HG03432 (cell line): ENCODE results near the gene CDC6.

ENCODE experiments used
- ATAC-seq: cut with Tn5 transposase; IDR thresholded peaks from one replicate; pipeline ENCODE4 v1.9.1; 2021; ENCODE audit warnings: mild to moderate bottlenecking, moderate library complexity; ENCODE audit not compliant: unreplicated experiment

CDC6 gene

DNA sequence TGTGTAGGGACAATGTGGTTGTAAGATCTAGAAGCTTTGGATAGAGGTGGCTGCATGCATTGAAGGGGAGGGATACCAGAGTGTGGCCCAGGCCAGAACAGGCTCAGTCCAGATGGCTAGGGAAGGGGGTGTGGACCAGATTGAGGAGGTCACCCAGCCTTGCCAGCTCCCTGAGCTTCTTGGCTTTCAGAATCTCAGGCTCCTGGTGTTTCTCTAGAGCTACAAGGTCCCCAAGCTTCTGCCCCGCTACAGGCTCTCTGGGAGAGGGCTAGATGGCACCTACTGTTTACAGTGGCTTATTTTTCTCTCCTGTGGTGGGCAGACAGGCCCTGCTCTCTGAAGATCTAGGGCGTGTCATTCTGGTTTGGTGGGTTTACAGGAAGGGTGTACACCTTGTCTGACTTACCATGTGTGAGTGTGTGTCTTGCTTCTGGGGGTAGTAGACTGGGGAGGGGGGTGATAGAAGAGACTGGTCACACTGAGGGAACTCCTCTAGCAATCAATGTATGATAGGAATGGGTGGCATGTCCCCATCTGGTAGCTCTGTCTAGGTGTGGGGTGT, 22.4 kb downstream of the CDC6 start:
- no peak for ATAC-seq

DNA sequence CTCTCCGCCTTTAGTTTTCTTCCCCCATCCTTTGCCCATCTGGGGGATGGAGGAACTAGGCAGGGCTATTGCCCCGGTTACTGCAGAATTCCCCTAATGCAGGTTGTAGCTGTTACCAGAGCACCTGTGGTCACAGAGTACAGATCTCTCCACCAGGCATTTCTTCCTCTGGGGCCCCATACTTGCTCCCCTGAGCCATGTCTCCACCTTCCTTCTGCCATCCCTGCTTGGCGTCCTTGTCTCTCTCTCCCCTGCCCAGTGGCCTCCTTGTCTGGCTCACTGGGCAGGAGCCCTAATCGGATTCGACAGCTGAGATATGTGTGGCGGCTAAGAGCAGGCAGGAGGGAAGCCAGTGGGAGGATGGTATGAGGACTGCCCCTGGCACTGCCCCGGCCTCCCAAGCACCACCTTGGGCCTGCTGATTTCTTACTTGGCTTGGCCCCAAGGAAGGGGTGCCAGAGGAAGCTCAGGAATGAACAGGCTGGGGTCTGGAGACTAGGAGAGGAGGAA, 23.3 kb downstream of the CDC6 start:
- no peak for ATAC-seq

DNA sequence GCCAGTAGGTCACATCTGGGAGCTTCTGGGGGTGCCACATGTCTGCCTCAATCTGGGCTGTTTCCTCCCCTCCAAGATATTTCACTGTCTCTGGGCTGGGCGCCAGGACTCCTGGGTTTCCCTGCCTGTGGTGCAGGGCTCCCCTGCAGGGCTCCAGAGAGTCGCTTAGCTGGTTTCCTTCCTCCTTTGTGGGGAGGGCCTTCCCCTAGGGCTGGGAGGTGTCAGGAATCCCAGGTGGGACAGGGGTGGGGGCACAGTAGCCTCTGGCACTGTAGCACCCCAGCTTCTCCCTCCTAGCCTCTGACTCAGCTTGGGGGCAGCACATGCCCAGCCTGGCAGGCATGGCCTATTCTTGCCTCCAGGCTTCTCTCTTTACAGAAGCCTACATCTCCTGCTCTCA, 23.9 kb downstream of the CDC6 start:
- no peak for ATAC-seq

DNA sequence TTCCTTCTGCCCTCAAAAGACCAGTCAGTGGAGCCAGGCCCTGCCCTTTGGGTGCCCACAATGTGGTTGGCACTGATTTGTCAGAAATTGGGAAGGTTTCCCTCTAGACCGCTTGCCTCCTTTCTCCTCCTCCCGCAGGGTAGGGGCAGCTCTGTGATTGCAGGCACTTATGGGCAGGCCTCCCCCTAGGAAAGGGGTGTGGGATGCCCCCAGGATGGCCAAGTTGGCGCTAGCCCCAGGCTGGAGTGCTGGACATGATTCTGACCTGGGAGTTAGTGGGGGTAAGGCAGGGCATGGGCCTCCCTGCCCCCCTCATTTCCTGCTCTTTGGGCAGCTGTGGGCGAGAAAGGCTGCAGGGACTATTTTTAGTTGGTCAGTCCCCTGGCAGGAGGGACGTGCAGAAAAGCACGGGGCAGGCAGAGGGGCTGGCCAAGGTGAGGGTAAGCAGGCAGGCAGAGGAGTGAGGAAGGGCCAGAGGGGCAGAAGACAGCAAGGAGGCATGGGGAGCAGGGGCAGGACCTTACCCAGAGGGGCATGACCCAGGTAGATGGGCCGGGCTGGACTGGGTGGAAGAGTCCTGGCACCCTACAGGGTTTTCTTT, 24.6 kb downstream of the CDC6 start:
- peak; percentile 35 for ATAC-seq

DNA sequence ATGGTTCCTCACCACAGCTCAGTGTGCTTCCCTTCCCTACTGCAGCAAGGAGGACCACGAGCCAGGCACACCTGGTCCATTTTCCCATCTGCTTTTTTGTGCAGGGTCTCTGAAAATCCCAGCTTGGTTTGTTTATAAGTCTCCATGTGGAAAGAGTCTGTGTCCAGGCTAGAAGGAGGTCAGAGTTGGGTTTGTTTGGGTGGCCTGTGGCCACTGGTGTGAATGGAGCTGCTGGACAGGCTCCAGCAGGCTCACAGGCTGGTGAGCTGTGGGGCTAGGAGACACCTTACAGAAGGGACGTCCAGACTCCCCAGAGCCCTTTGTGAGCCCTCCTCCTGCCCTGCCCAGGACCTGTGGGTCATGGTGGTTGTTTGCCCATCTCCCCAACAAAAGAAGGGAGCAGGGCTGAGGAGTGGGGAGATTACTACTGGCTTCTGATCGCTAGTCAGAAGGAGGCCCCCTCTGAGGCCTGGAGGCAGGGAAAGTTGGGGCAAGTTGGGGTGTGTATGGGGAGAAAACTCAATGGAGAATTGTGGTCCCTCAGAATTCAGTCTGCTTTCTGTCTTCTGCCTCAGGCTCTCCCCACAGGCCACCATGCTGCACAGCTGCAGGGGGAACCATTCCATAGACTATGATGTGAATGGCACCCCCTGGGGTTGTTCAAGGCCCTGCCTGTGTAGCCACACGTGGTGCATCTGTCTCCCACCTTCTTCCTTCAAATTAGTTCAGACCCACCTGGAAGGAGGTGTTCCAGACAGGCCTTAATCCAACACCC, 25.4 kb downstream of the CDC6 start:
- no peak for ATAC-seq

DNA sequence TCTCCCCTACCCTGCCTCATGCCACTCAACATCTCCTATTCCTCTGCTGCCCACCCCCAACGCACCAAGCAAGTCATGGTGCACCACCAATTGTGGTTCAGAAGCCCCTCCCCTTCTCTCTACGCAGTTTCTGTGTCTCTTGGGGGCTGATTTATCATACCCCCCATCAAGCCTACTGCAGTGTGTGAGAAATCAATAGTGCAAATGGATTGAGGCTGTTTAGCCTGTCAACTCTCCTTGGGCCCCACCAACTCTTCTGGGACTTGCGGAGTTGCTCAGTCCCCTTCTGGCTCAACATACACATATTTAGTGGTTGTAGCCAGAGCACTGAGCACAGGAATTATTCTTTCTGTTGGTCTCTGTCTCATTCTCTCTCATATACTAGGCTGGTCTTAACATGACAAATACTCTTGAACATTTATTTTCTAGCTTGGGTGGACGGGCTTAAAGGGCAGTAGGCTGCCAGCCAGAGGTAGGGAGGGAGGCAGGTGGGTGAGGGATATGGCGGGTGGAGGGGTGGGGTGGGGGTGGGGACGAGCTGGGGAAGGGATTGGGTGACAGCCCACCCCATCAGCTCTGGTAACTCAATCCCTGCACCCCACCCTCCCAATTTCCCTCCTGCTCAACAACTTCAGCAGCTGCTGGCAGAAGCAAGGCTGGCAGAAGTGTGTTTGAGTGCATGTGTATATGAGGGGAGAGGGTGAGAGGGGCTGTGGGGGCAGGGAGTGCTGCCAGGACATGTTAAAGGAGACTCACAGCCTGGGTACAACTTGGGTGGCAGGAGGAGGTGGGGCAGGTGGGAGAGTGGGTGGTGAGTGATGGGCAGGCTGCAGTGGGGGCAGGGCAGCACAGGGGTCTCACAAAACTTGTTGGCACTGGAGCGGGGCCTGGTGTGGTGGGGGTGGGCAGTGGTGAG, 26.2 kb downstream of the CDC6 start:
- no peak for ATAC-seq

DNA sequence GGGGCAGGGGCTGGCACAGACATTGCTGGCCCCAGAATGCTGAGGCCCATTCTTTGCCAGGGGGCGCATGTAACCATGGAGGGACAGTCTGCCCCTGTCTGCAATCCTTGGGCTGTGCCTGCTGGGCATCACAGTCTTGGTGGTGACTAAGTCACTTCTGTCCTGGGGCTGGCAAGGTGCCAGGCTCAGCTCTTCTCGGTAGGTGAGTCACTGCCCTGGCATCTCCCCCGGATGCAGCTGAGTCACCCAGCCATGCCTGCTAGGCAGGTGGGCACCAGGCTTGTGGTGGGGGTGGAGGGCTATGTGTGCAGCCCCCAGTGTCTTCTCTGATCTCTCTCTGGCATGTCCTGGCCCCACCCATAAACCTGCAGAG, 26.9 kb downstream of the CDC6 start:
- no peak for ATAC-seq

DNA sequence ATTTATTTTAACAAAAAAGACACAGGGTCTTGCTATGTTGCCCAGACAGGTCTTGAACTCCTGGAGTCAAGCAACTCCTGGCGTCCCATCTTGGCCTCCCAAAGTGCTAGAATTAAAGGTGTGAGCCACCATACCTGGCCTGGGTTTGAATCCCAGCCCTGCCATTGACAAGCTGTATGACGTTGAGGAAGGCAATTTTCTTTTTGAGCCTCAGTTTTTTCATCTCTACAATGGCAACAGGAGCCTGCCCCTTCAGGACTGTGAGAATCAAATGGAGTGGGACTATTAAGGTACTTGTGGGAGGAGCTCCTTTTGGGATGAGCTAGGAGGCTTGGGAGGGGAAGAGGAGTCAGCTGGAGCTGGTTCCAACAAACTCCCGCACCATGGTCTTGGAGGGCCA, 27.5 kb downstream of the CDC6 start:
- no peak for ATAC-seq

DNA sequence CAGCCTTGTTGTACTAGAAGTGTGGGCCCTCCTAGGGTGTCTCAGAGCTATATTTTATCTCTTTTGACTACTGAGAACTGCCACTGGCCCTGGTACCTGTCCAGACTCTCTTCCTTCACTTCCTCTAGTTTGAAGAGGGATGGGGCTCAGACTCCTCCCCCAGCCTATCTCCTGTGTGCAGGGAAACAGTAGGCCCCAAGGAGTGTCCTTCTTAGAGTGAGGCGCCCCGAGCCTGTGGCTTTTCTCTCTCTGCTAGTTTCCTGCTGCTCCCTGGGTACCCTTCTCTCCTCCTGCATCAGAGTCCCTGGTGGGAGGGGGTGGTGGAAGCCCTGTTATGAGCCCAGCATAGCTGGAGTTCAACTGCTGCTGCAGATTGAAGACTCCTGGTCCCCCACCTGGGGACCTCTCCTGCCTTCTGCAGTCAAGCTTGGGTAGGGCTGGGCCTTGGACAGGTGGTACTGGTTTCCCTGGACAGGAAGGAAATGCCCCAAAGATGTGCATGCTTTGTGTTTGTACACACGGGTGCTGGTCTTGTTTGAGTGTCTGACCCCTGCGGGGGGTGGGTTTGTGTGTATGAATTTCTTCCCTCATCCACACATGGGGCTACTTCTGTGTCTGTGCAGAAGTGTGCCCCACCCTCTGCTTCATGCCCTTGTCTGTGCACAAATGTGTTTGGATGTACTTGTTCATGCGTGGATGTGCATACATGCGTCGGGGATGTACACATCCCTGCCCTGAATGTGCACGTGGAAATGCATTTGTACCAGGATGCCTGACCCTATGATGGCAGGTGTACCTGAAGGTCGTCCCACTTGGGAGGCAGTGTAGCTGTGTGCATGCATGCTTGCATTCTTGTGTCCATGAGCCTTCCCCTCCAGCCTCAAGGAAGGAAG, 28.2 kb downstream of the CDC6 start:
- no peak for ATAC-seq

DNA sequence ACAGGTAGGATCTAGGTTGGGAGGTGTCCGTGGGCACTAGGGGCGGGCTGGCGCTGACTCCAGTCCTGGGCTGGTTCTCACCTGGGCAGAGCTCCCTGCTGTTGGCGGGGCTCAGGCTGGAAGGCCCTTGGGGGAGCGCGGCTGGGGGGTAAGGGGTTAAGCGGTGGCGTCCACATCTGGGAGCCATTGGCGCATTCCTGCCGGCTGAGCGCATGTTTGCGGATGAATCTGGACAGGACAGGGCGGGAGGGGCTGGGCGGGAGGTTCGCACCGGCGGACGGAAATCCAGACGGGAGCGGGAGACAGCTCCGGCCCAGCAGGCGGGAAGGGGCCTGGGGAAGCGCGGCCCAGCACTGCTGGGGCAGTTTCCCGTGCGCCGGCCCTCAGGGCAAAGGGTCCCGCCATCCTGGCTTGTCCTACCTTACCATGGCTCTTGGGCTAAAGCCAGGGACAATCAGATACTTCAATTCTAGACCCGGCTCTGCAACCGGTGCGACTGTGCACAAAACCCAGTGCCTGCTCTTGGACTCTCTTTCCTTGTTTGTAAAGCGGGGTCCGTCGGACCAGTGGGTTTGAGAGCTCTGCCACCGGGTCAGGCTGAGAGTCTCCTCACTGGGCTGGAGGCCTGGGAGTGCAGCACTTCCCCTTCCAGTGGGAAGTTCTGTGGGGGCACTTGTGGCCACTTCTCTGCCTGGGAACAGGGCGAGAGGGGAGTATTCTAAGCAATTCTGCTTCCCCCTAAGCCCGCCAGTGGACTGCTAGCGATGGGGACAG, 29.1 kb downstream of the CDC6 start:
- no peak for ATAC-seq

DNA sequence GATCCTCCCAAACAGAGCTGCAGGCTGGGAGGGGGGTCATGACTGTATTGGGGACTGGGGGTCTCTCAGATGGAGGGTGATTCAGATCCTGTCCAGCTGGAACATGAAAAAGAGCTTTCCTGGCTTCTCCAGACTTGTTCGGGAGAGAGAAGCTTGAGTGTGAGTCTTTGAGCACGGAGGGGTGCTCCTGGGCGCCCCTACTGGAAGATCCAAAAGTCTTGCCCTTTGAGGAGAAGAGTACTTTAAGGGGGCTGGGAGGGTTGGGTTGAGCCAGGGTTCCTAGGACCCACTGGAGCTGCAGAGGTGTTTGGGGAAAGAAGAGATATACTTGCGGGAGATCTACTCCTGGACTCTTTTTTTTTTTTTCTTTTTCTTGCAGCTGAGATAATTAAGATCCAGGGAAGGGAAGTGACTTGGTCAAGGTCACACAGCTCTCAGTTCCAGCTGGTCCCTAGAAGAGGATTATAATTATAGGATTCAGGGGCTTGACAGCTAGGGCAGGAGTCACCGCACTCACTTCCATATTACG, 29.7 kb downstream of the CDC6 start:
- ATAC-seq, result no peak

DNA sequence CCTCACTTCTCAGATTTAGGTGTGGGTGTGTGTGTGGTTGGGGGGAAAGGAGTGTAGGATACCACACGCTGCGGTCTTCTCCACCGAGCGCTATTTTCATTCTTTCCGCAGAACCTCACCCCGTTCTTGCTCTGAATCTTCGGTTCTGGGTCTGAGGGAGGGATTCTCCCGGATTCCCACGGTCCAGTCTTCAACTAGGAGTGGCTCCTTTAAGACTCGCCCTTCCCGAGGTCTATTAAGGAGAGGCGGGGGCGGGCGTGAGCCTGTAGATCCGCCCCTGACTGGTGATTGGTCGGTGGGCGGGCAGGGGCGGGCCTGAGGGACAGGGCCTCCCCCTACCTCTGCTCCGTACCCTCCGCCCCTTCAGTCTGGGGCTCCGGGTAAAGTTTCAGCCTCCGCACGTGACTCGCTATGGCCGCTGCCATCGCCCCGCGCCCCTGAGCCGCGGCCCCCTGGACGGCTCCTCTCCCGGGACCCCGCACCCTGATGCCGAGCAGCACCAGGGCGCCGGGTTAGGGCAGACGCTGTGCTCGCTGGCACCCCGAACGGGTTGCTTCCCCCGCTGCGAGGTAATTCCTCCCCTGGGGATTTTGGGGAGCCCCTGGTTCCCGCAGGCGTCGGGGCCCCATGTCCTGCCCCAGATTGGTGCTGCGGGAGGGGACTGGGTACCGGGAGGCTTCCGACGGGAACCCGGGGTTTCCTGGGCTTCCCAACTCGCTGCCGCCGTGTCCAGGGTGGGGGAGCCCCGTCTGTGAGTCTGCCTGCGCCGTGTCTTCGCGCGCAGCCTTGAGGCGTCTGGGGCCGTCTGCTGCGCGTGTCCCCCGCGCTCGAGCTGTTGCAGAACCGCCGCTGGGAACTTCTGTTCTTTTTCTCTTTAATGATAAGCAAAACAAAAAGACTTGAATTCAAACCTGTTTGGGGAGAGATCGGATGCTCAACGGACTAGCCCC, 30.5 kb downstream of the CDC6 start:
- peak; percentile 53 for ATAC-seq

DNA sequence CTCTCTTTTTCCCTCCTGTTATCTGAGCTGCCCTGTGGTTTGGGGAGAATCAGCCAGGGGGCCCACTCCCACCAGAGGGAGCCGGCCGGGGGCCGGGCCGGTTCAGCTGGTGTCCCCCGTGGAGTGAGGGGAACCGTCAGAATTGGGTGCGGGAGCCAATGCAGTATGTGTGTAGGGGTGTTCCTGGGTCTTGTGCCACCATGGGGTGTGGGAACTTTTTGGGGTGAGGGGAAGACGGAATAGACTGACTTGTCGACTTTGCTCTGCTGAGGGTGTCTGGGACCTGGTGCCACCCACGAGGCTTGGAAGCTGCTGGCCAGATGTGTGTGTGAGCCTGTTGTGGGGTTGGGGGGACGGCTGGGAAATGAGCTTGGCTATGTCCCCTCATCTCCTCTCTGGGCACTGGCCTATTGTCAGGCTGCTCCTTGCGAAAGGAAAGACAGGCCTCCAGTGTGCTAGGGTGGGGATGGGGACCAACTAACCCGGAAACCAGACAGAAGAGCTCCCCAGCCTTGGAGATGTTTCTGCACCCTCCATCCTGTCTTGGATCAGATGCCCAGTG, 31.2 kb downstream of the CDC6 start:
- no peak for ATAC-seq

DNA sequence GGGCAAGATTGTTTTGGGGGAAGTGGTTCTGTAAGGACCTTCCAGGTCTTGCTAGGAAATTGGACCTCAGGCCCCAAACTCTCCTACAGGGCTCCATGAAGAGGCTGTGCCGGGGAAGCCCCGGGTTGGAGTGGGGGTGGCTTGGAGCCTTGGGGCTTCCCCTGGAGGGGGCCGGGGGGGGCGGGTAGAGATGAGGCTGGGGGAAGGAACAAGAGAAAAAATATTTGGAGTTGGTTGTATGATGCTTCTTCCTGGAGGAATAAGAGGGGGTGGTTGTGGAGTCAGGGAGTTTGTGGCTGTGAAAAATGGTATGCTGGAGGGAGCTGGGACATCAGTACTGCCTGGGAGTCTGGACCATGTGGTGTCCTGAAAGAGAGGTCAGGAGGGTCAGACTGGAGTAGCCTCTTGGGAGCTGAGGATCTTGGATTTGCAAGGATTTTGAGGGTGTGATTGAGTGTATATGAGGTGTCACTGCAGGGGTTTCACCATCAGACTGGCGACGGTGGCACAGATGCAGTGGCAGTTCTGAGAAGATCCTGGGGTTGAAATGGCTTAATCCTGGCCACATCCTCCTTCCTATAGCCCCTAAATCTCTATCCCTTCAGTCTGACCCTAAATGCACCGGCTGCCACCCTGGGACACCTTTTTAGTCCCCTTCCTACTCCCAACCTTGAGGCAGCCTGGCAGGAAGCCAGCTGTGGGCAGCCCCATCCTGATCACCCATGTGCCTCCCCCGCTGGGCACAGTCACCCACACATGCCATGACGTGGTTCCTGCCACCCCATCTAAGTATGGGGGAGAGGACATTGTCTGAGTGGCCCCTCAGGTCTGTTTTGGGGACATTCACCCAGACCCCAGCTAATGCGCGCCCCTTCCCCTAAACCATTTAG, 32.2 kb downstream of the CDC6 start:
- no peak for ATAC-seq

DNA sequence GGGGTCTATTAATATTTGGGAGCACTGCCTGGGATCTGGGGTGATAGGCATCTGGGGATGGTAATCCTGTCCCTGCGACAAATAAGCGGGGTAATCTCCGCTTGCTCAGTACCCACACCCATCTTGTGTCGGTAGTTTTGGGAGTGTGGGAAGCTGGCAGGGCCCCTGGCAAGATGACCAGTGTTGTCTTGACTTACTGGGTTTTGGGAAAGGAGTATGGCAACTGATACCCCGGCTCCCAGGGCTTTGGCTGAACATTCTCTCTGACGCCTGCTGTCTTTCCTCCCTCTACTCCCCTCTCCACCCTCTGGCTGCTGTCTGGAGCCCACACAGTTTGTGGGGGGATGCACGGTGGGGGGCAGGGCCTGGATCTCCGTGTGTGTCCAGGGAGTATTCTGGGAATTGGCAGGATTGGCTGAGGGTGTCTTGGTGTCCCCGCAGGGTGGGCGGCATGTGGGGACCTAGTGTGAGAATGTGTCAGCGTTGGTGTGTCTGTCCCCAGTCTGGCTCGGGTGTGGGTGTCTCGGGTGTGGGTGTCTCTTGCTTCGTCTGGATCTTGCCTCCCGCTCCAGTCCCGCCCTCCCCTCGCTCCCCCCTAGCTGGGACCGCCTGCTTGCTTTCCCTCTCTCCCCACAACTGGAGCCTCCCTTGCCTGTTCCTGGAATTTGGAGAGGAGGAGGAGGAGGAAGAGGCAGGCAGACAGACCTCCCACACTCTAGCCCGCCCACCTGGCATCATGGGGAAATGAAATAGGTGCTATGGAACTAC, 33.3 kb downstream of the CDC6 start:
- ATAC-seq, result no peak

DNA sequence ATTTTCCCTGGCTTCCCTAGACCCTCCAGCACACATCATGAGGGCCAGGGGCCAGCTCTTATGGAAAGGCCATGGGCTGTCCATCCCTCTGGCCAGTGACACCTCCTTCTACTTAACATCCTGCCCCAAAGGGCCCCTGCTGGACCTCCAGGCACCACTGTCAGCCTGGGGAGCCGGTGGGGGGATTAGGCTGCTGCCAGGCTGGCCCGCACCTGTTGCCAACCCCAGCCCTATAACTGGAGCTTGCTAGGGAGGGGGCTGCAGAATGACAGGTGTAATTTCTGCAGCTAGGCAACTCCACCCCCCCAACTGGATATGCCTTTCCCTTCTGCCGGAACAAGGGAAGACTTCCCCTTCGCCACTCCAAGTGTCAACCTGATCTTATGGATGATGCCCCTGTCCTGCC, 33.8 kb downstream of the CDC6 start:
- no peak for ATAC-seq
